HEK293 (cell line): Measurements from ENCODE around the gene EEF1AKMT4.
A peak's percentile ranks its signal among the peaks of the same experiment; 100 is the strongest.

Experiments used
- BCL11A ChIP-seq: fragments of 450-650 bp; formaldehyde crosslinking; IDR thresholded peaks from 2 replicates; pipeline ENCODE4 v1.5.1; 2016; ENCODE audit warnings: low read depth, missing biosample characterization, missing genetic modification characterization
- FEZF1 ChIP-seq: fragments of 450-650 bp; formaldehyde crosslinking; IDR thresholded peaks from 2 replicates; pipeline ENCODE4 v1.5.1; 2016; ENCODE audit warnings: missing biosample characterization, missing genetic modification characterization
- GFI1B ChIP-seq: fragments of 450-650 bp; formaldehyde crosslinking; IDR thresholded peaks from 2 replicates; pipeline ENCODE4 v1.5.1; 2016; ENCODE audit warnings: missing biosample characterization, missing genetic modification characterization
- HIC1 ChIP-seq: fragments of 450-650 bp; formaldehyde crosslinking; IDR thresholded peaks from 2 replicates; pipeline ENCODE4 v1.5.1; 2016; ENCODE audit warnings: missing biosample characterization, missing genetic modification characterization
- KLF8 ChIP-seq: fragments of 450-650 bp; formaldehyde crosslinking; IDR thresholded peaks from 2 replicates; pipeline ENCODE4 v1.5.1; 2016; ENCODE audit warnings: missing biosample characterization, missing genetic modification characterization
- PRDM4 ChIP-seq: fragments of 450-650 bp; formaldehyde crosslinking; IDR thresholded peaks from 2 replicates; pipeline ENCODE4 v1.5.1; 2017; ENCODE audit warnings: missing biosample characterization, missing genetic modification characterization
- YY1 ChIP-seq: fragments of 450-650 bp; formaldehyde crosslinking; IDR thresholded peaks from 2 replicates; pipeline ENCODE4 v1.5.1; 2018; ENCODE audit warnings: missing biosample characterization, missing genetic modification characterization
- ZBTB6 ChIP-seq: fragments of 450-650 bp; formaldehyde crosslinking; IDR thresholded peaks from 2 replicates; pipeline ENCODE4 v1.5.1; 2017; ENCODE audit warnings: missing biosample characterization, missing genetic modification characterization
- ZNF121 ChIP-seq: fragments of 450-650 bp; formaldehyde crosslinking; IDR thresholded peaks from 2 replicates; pipeline ENCODE4 v1.5.1; 2016; ENCODE audit warnings: missing biosample characterization, missing genetic modification characterization
- ZNF132 ChIP-seq: fragments of 450-650 bp; formaldehyde crosslinking; IDR thresholded peaks from 2 replicates; pipeline ENCODE4 v1.5.1; 2017; ENCODE audit warnings: missing biosample characterization, missing genetic modification characterization, borderline replicate concordance
- ZNF157 ChIP-seq: fragments of 450-650 bp; formaldehyde crosslinking; IDR thresholded peaks from 2 replicates; pipeline ENCODE4 v1.5.1; 2016; ENCODE audit warnings: missing biosample characterization, missing genetic modification characterization
- ZNF2 ChIP-seq: fragments of 450-650 bp; formaldehyde crosslinking; IDR thresholded peaks from 2 replicates; pipeline ENCODE4 v1.5.1; 2016; ENCODE audit warnings: missing biosample characterization, missing genetic modification characterization
- ZNF214 ChIP-seq: fragments of 450-650 bp; formaldehyde crosslinking; IDR thresholded peaks from 2 replicates; pipeline ENCODE4 v1.5.1; 2017; ENCODE audit warnings: missing biosample characterization, mild to moderate bottlenecking, missing genetic modification characterization, borderline replicate concordance
- ZNF37A ChIP-seq: fragments of 450-650 bp; IDR thresholded peaks from 2 replicates; pipeline ENCODE4 v1.5.1; 2018; ENCODE audit warnings: missing biosample characterization, missing genetic modification characterization
- ZNF449 ChIP-seq: fragments of 450-650 bp; formaldehyde crosslinking; IDR thresholded peaks from 2 replicates; pipeline ENCODE4 v1.5.1; 2017; ENCODE audit warnings: missing biosample characterization, mild to moderate bottlenecking, missing genetic modification characterization, moderate library complexity
- ZNF513 ChIP-seq: fragments of 450-650 bp; IDR thresholded peaks from 2 replicates; pipeline ENCODE4 v1.5.1; 2018; ENCODE audit warnings: missing biosample characterization, missing genetic modification characterization
- ZNF530 ChIP-seq: fragments of 450-650 bp; formaldehyde crosslinking; IDR thresholded peaks from 2 replicates; pipeline ENCODE4 v1.5.1; 2016; ENCODE audit warnings: low read depth, missing biosample characterization, missing genetic modification characterization
- ZNF544 ChIP-seq: fragments of 450-650 bp; formaldehyde crosslinking; IDR thresholded peaks from 2 replicates; pipeline ENCODE4 v1.5.0; 2017; ENCODE audit warnings: missing biosample characterization, missing genetic modification characterization
- ZNF548 ChIP-seq: fragments of 450-650 bp; formaldehyde crosslinking; IDR thresholded peaks from 2 replicates; pipeline ENCODE4 v1.5.1; 2016; ENCODE audit warnings: missing biosample characterization, missing genetic modification characterization
- ZNF580 ChIP-seq: fragments of 450-650 bp; formaldehyde crosslinking; IDR thresholded peaks from 2 replicates; pipeline ENCODE4 v1.5.1; 2016; ENCODE audit warnings: missing biosample characterization, missing genetic modification characterization
- ZNF596 ChIP-seq: fragments of 450-650 bp; IDR thresholded peaks from 2 replicates; pipeline ENCODE4 v1.5.0; 2018; ENCODE audit warnings: missing biosample characterization, mild to moderate bottlenecking, missing genetic modification characterization, moderate library complexity
- ZNF626 ChIP-seq: fragments of 450-650 bp; sonication (Bioruptor Pico); formaldehyde crosslinking; IDR thresholded peaks from 2 replicates; pipeline ENCODE4 v1.5.1; 2018; ENCODE audit warnings: missing biosample characterization, missing genetic modification characterization, inconsistent platforms
- ZNF645 ChIP-seq: fragments of 450-650 bp; formaldehyde crosslinking; IDR thresholded peaks from 2 replicates; pipeline ENCODE4; 2016; ENCODE audit warnings: missing biosample characterization, missing genetic modification characterization
- ZNF654 ChIP-seq: fragments of 450-650 bp; formaldehyde crosslinking; IDR thresholded peaks from 2 replicates; pipeline ENCODE4 v1.5.1; 2016; ENCODE audit warnings: low read depth, missing biosample characterization, missing genetic modification characterization
- ZNF670 ChIP-seq: fragments of 450-650 bp; formaldehyde crosslinking; IDR thresholded peaks from 2 replicates; pipeline ENCODE4 v1.5.1; 2016; ENCODE audit warnings: missing biosample characterization, missing genetic modification characterization, low read depth
- ZNF776 ChIP-seq: fragments of 450-650 bp; formaldehyde crosslinking; IDR thresholded peaks from 2 replicates; pipeline ENCODE4 v1.5.0; 2017; ENCODE audit warnings: missing biosample characterization, missing genetic modification characterization, borderline replicate concordance
- ZNF777 ChIP-seq: fragments of 450-650 bp; formaldehyde crosslinking; IDR thresholded peaks from 2 replicates; pipeline ENCODE4 v1.5.1; 2017; ENCODE audit warnings: missing biosample characterization, missing genetic modification characterization, borderline replicate concordance

The EEF1AKMT4 gene

GRCh38 chr3:184248454-184249411 lies 739 bp upstream of the EEF1AKMT4 start, which contains the start of gene ALG3 (continued):
- no peak for TF ChIP-seq PRDM4 (tag by site-specific recombination)
- TF ChIP-seq ZNF157, result no peak
- TF ChIP-seq KLF8, result peak; percentile 78
- 0 out of 2 replicates have a peak, but pooled peaks have one; percentile 64 for TF ChIP-seq ZNF580 (tag by site-specific recombination)
- no peak for TF ChIP-seq ZNF530
- peak; percentile 38; the same call in 1 of the 2 replicates for TF ChIP-seq ZNF449 (tag by site-specific recombination)
- TF ChIP-seq FEZF1 (tag by site-specific recombination), result no peak
- TF ChIP-seq BCL11A, result no peak
- TF ChIP-seq ZNF513 (tag by site-specific recombination), result no peak
- peak; percentile 65; the same call in 1 of the 2 replicates for TF ChIP-seq ZNF2 (tag by site-specific recombination)
- no peak for TF ChIP-seq ZNF548 (tag by site-specific recombination)
- no peak for TF ChIP-seq ZNF645 (tag by site-specific recombination)
- no peak for TF ChIP-seq ZNF626 (tag by site-specific recombination)
- TF ChIP-seq ZNF214, result no peak
- TF ChIP-seq GFI1B, result no peak
- no peak for TF ChIP-seq ZBTB6 (tag by site-specific recombination)
- TF ChIP-seq HIC1, result peak; percentile 82; the same call in 1 of the 2 replicates
- TF ChIP-seq ZNF654 (tag by site-specific recombination), result no peak
- TF ChIP-seq ZNF596, result no peak
- 0 out of 2 replicates have a peak, but pooled peaks have one; percentile 53 for TF ChIP-seq ZNF777 (tag by site-specific recombination)
- no peak for TF ChIP-seq ZNF132 (tag by site-specific recombination)
- no peak for TF ChIP-seq ZNF776 (tag by site-specific recombination)
- TF ChIP-seq YY1 (tag by site-specific recombination), result peak; percentile 98
- no peak for TF ChIP-seq ZNF121 (tag by site-specific recombination)
- TF ChIP-seq ZNF37A, result no peak
- no peak for TF ChIP-seq ZNF670
- no peak for TF ChIP-seq ZNF544
